AG09309 (cell line): Measurements from ENCODE around the gene MEI4.
"Not testable (repeated sequence)": the region's sequence is repeated elsewhere in the genome, so short reads cannot be mapped to it uniquely, and the experiment has no call there.

Experiments used
- DNase-seq: peaks from one replicate; pipeline ENCODE4 v3.0.0-alpha.2; 2010; ENCODE audit warnings: low read depth
- H3K4me3 ChIP-seq: 2 replicates; pipeline ENCODE4 v1.5.1; 2011; ENCODE audit warnings: mild to moderate bottlenecking, low read depth, low read length, moderate library complexity; ENCODE audit not compliant: control insufficient read depth
- TF ChIP-seq, protein P1 (sequence below): IDR thresholded peaks from 2 replicates; pipeline ENCODE4 v1.5.1; 2011; ENCODE audit warnings: mild to moderate bottlenecking, low read depth, low read length, inconsistent platforms; ENCODE audit not compliant: insufficient read depth, control insufficient read depth; ENCODE audit errors: missing control alignments

Gene MEI4

DNA sequence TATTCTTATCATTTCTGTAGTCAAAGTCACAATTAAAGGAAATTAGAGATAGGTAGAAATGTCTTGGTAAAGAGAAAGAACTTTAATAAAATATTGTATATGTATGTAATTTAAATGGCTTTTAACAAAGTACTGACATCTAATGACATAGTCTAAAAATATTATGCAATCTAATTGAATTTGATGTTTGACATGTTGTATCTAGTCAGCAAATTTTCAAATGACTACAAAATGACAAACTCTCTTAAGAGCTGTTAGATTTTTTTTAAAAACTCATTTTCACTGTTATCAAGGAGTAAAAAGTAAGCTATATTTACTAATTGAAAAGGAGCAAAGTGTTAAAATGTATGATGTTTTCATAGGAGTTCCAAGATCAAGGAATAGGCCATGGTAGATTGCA is 176.9 kb downstream of the MEI4 start:
- TF ChIP-seq, protein P1, sequence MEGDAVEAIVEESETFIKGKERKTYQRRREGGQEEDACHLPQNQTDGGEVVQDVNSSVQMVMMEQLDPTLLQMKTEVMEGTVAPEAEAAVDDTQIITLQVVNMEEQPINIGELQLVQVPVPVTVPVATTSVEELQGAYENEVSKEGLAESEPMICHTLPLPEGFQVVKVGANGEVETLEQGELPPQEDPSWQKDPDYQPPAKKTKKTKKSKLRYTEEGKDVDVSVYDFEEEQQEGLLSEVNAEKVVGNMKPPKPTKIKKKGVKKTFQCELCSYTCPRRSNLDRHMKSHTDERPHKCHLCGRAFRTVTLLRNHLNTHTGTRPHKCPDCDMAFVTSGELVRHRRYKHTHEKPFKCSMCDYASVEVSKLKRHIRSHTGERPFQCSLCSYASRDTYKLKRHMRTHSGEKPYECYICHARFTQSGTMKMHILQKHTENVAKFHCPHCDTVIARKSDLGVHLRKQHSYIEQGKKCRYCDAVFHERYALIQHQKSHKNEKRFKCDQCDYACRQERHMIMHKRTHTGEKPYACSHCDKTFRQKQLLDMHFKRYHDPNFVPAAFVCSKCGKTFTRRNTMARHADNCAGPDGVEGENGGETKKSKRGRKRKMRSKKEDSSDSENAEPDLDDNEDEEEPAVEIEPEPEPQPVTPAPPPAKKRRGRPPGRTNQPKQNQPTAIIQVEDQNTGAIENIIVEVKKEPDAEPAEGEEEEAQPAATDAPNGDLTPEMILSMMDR = no peak
- no peak for DNase-seq
- no peak overlapping the region for H3K4me3 ChIP-seq

DNA sequence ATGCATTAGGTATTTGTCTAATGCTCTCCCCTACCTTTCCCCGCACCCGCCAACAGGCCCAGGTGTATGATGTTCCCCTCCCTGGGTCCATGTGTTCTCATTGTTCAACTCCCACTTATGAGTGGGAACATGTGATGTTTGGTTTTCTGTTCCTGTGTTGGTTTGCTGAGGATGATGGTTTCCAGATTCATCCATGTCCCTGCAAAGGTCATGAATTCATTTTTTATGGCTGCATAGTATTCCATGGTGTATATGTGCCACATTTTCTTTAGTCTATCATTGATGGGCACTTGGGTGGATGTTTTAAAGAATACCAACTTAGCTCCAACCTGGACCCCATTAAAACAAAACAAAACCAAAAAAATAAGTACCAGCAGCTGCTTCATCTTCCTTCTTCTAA is 180.9 kb downstream of the MEI4 start:
- not testable (repeated sequence) for DNase-seq, H3K4me3 ChIP-seq

DNA sequence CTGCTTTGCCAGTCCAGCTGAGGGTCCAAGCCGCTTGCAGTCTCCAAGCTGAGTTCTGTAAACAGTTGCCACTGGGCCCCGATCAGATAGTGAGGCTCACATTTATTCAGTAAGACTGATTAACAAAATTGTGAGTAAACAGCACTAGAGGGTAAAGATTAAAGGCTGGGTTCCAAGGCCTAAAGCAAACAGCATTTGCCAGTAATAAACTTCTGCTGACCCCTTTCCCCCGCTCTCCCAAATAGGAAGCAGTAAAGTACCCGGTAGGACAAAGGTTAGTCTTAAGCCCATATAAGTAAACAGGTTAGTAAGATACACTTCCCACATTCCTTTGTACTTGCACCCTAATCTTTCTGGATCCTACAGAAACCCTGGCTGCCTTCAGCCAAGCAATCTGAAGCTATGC is 181.8 kb downstream of the MEI4 start:
- no peak overlapping the region for H3K4me3 ChIP-seq
- TF ChIP-seq, protein P1 = no peak
- DNase-seq = no peak

DNA sequence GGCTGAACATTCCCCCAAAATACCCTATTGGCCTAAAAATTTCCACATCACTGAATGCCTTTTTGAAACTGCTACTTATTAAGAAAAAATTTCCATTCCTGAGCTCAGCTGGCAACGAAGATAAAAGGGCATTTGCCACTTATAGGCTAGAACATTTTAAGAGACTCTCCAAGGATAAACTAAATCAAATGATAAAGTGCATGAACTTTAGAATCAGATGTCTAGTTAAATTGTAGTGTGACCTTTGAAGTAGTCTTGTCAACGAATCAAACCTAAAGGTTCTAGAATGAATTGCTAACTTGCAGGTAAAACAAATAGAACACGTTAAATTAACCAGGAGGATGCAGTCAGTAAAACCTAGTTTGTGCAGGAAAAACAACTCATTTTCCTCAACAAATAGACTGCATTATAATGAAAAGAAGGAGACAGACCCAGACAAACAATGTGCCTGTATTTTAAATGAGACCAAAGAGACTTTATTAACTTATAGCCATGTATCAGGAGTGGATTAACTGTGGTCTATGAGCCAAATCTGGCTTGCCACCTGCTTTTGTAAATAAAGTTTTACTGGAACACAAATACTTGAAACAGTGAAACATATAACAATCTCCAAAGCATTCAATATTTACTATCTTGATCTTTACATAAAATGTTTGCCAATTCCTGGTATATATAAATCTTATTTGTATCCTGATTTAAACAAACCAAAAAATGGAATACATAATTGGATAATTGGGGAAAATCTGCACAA is 184.4 kb downstream of the MEI4 start:
- DNase-seq = no peak

DNA sequence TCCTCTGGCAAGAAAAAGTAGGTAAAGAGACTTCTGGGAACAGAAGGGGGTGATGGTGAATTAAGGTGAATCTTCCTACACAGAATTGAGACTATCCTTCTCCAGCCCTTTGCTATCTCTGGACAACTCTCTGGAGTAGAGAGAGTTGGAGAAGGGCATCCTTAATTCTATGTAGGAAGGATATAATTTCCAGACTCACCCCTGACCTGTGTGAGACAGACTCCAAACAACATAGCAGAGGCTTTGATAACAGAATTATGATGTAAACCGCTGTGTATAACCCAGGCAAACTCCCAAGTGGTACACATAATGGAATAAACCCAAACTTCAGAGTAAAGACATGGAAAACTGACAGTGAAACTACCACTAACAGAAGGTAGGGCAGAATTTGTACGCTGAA is 186.5 kb downstream of the MEI4 start:
- no peak for DNase-seq
- TF ChIP-seq, protein P1 = no peak
- no peak overlapping the region for H3K4me3 ChIP-seq

More for the DNA sequence above, 184.4 kb downstream of the MEI4 start:
- TF ChIP-seq, protein P1 = no peak
- no peak overlapping the region for H3K4me3 ChIP-seq

DNA sequence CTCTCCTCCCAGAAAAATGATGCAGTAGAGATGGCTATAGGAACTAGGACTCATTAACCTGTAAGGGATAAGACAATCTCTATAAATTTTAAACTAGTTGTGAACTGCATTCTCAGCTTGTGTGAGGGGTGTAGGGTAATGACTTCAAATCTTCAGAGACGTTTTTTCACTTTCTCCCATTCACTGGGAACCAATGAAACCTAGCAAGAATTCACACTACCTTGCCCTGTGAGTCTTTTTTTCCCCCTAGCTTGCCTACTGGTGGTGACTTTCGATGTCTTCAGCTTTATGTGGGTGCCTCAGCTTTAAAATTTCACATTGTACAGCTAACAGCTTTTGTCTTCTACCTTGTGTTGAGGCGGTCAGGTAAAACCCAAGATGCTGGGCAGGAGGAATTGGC is 192.0 kb downstream of the MEI4 start:
- DNase-seq = no peak
- no peak overlapping the region for H3K4me3 ChIP-seq
- TF ChIP-seq, protein P1 = no peak

DNA sequence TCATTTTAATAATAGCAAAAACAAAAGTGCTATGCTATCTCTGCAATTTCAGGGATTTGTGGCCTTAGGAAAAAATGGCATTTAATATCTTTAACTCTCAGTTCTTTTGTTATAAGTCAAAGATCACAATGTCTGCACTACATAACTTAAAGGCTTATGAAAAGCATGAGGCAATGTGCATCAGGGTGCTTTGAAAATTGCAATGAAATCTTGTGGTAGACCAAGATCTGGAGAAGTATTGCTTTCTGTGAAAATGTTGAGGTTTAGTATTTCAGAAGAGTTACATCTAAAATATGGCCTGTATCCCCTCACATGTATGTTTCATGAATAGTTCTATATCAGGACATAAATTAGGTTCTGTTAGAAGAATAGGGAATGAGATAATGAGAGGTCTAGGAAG is 200.6 kb downstream of the MEI4 start:
- DNase-seq = no peak
- TF ChIP-seq, protein P1 = no peak
- no peak overlapping the region for H3K4me3 ChIP-seq
